Measurements from ENCODE around the gene AZU1.
"Not testable (repeated sequence)": the region's sequence is repeated elsewhere in the genome, so short reads cannot be mapped to it uniquely, and the experiment has no call there.

DNA sequence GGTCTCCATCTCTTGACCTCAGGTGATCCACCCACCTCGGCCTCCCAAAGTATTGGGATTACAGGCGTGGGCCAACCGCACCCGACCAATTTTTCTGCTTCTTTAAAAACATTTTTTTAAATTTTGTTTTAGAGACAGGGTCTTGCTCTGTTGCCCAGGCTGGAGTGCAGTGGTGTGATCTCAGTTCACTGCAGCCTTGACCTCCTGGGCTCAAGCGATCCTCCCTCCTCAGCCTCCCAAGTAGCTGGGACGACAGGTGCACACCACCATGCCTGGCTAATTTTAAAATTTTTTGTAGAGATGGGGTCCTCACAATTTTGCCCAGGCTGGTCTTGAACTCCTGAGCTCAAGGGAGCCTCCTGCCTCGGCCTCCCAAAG lies 15.2 kb downstream of the AZU1 start:
- TF ChIP-seq, protein P1, sequence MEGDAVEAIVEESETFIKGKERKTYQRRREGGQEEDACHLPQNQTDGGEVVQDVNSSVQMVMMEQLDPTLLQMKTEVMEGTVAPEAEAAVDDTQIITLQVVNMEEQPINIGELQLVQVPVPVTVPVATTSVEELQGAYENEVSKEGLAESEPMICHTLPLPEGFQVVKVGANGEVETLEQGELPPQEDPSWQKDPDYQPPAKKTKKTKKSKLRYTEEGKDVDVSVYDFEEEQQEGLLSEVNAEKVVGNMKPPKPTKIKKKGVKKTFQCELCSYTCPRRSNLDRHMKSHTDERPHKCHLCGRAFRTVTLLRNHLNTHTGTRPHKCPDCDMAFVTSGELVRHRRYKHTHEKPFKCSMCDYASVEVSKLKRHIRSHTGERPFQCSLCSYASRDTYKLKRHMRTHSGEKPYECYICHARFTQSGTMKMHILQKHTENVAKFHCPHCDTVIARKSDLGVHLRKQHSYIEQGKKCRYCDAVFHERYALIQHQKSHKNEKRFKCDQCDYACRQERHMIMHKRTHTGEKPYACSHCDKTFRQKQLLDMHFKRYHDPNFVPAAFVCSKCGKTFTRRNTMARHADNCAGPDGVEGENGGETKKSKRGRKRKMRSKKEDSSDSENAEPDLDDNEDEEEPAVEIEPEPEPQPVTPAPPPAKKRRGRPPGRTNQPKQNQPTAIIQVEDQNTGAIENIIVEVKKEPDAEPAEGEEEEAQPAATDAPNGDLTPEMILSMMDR (IDR thresholded peaks at IDR 0.05) = not testable (repeated sequence)
- TF ChIP-seq POLR2A (IDR thresholded peaks at IDR 0.05) = not testable (repeated sequence)

Data from body of pancreas (tissue), 4 donors.